Activated CD4-positive, alpha-beta T cell treated with anti-CD3 and anti-CD28 coated beads, Interleukin-2, amount 50 U/mL, for 24 hours (primary cell): ENCODE data around the gene AGAP1.

Experiments used
- DNase-seq, 2 donors: peaks; one replicate each; pipeline ENCODE4 v3.0.0-alpha.2; 2020; ENCODE audit warnings: low read depth in 1 of 2, low spot score in 1 of 2

Gene AGAP1

GRCh38 chr2:236176417-236176816 is 682.6 kb downstream of the AGAP1 start:
- DNase-seq, result no peak

- no peak for DNase-seq
Measured at GRCh38 chr2:236176951-236177350, 683.1 kb downstream of the AGAP1 start.

- DNase-seq, result peak in 1 of 2 donors; percentile 18
Measured at GRCh38 chr2:236177604-236177966, 683.7 kb downstream of the AGAP1 start.

GRCh38 chr2:236177967-236178889 is 684.4 kb downstream of the AGAP1 start:
- DNase-seq, result peak in 1 of 2 donors; percentile 9

- no peak for DNase-seq
Measured at GRCh38 chr2:236178890-236179235, 685.0 kb downstream of the AGAP1 start.

GRCh38 chr2:236179236-236180075 is 685.6 kb downstream of the AGAP1 start:
- no peak for DNase-seq

GRCh38 chr2:236180076-236180816 is 686.4 kb downstream of the AGAP1 start:
- no peak for DNase-seq

- peak in 1 of 2 donors; percentile 17 for DNase-seq
Measured at GRCh38 chr2:236180831-236181453, 687.1 kb downstream of the AGAP1 start.
